Fibroblast of villous mesenchyme (primary cell): ENCODE measurements around the gene DPF3. TPM values are rescaled to one million over a fixed set of nuclear protein-coding genes. Genes with fewer than 3 reads are reported as not detected.

Experiments used
- DNase-seq: peaks from one replicate; pipeline ENCODE4 v3.0.0-alpha.2; 2010; ENCODE audit warnings: low read depth
- H3K4me3 ChIP-seq: 2 replicates; pipeline ENCODE4 v1.5.1; 2011; ENCODE audit warnings: low read depth, mild to moderate bottlenecking, low read length
- total RNA-seq: library from RNA; depleted of rRNA; stranded (reverse); fragments of >200 nt; gene quantifications from 2 replicates; pipeline ENCODE4 v1.2.3, GENCODE V29; 2012
- TF ChIP-seq, protein P1 (sequence below): IDR thresholded peaks from 2 replicates; pipeline ENCODE4 v1.5.1; 2012; ENCODE audit warnings: low read depth, mild to moderate bottlenecking, low read length; ENCODE audit not compliant: insufficient read depth

The DPF3 gene
- total RNA-seq, 1 donor: 10.4 TPM

DNA sequence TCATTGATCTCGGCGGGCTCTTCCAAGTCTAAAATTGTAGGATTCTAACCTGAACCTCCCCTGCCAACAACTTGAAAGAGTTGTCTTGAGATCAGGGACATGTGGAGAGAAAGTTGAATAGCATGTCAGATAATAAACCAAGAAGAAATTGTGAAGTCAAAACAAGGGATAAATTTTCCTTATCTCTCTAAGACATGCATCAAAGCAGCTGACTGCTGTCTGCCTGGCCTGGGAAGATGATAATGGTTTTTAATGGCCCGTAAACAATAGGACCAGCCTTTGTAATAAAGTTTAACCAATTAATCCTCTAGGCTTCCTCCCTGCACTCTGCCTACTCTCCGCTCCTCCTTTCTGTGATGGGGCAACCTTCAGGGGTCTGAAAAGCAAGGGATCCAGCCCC lies 67.9 kb downstream of the DPF3 start:
- DNase-seq: no peak
- TF ChIP-seq, protein P1, sequence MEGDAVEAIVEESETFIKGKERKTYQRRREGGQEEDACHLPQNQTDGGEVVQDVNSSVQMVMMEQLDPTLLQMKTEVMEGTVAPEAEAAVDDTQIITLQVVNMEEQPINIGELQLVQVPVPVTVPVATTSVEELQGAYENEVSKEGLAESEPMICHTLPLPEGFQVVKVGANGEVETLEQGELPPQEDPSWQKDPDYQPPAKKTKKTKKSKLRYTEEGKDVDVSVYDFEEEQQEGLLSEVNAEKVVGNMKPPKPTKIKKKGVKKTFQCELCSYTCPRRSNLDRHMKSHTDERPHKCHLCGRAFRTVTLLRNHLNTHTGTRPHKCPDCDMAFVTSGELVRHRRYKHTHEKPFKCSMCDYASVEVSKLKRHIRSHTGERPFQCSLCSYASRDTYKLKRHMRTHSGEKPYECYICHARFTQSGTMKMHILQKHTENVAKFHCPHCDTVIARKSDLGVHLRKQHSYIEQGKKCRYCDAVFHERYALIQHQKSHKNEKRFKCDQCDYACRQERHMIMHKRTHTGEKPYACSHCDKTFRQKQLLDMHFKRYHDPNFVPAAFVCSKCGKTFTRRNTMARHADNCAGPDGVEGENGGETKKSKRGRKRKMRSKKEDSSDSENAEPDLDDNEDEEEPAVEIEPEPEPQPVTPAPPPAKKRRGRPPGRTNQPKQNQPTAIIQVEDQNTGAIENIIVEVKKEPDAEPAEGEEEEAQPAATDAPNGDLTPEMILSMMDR: no peak
- no peak overlapping the region for H3K4me3 ChIP-seq

DNA sequence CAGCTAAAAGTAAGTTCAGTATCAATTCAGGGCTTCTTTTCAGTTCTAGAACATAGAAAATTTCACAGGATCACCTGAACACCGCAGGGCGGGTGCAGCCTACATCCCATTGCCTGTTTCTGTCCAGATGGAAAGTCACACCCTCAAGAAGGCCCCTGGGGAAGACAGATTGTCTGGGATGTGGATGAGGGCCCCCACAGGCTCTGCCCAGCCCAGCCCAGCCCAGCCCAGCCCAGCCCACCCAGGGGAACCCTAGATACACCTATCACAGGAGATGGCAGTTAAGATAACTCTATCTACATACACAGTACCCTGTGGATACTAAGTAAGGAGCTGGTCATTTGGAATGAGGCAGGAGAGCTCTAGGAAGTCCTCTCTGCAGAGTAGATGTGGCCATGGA lies 68.4 kb downstream of the DPF3 start:
- TF ChIP-seq, protein P1: no peak
- H3K4me3 ChIP-seq: no peak overlapping the region
- no peak for DNase-seq

- DNase-seq: no peak
These were observed 69.8 kb downstream of the DPF3 start for GRCh38 chr14:72824051-72824450.

DNA sequence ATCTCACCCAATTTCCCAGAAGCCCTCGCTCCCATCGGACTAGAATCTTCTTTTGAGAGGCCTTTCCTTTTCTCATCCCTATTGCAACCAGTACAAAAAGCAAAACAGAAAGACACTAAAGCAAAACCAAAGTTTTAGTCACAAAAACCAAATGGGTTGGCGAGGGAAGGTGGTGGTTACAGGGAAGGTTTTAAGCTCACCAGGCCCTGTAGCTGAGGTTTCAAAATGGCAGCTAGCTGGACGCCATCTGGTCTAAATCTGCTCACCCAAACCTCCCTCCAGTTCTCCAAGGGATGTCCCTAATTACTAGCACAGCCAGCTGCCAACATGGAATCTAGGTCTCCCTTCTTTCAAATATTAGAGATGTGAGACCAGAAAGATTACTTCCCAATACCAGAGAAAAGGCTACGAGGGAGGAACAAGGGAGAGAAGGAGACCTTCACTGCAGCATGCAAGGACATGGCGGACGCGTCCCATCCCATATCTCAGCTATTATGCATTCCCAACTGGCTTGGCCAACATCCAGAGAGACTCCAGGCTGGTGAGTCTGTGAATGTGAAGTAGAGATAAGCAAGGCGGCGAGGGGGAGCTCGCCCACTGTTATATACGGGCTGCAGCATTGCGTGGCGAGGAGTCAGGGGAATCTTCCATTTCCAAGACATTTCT lies 70.8 kb downstream of the DPF3 start:
- no peak for DNase-seq
- TF ChIP-seq, protein P1: no peak
- H3K4me3 ChIP-seq: no peak overlapping the region

More at GRCh38 chr14:72824051-72824450, 69.8 kb downstream of the DPF3 start:
- TF ChIP-seq, protein P1: no peak
- H3K4me3 ChIP-seq: no peak overlapping the region

- DNase-seq: no peak
- H3K4me3 ChIP-seq: no peak overlapping the region
- TF ChIP-seq, protein P1: no peak
These were observed 74.9 kb downstream of the DPF3 start for GRCh38 chr14:72818998-72819397.

DNA sequence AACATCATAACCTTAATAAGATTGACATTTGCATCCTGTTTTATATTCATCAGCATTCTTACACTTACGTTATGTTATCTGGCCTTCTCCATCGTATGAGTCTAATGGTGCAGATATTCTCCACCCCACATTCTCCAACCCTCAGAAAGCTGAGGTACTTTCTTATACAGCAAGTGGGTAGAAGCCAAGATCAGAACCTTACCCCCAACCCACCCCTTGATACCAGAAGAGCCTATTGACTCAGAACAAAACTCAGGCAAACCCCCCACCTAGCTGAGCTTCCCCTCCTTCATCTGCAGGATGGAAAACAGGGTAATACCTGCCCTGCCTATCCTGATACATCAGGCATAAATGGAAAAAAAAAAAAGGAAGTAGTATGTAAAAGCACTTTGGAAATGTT lies 77.6 kb downstream of the DPF3 start:
- TF ChIP-seq, protein P1: no peak
- H3K4me3 ChIP-seq: no peak overlapping the region
- DNase-seq: no peak

GRCh38 chr14:72815430-72815829 lies 78.5 kb downstream of the DPF3 start:
- no peak overlapping the region for H3K4me3 ChIP-seq
- TF ChIP-seq, protein P1: no peak
- DNase-seq: no peak
